ENCODE data around the gene BMP6.

DNA sequence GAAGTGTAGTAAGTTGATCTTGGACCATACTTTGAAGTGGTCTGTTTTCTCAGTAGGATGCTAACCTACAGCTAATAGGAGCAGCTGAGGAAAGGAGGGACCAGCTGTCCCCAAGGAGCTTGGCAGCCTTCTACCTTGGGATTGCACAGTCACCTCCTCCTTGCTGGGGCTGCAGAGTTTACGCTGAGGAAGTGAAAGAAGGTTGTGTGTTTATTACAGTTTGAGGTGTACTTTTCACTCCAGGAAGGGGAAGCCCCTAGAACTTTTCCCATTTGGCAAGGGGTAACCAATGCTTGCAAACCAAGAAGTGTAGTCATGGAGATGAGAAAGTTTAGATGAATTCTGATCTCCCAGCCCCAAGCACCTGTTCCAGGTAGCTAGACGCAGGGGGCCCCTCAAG lies 58.8 kb downstream of the BMP6 start:
- TF ChIP-seq POLR2A (IDR thresholded peaks at IDR 0.05; ENCODE audit: borderline replicate concordance, extremely low read depth, insufficient read depth, insufficient read length) (no peak), EZH2 (IDR thresholded peaks at IDR 0.05) (no peak), POLR2AphosphoS5 (IDR thresholded peaks at IDR 0.05; ENCODE audit: low read depth, low read length) (no peak), RAD21 (IDR thresholded peaks at IDR 0.05; ENCODE audit: low read depth) (no peak), ZNF274 (IDR thresholded peaks at IDR 0.05; ENCODE audit: low read depth, low read length) (no peak), CEBPB (IDR thresholded peaks at IDR 0.05; ENCODE audit: low read depth) (no peak), YY1 (IDR thresholded peaks at IDR 0.05; ENCODE audit: extremely low read depth, insufficient replicate concordance, low read depth, low read length) (no peak), EZH2phosphoT487 (IDR thresholded peaks at IDR 0.05; ENCODE audit: borderline replicate concordance) (no peak), FOSL1 (IDR thresholded peaks at IDR 0.05; ENCODE audit: low read depth) (no peak)
- TF ChIP-seq, protein P1, sequence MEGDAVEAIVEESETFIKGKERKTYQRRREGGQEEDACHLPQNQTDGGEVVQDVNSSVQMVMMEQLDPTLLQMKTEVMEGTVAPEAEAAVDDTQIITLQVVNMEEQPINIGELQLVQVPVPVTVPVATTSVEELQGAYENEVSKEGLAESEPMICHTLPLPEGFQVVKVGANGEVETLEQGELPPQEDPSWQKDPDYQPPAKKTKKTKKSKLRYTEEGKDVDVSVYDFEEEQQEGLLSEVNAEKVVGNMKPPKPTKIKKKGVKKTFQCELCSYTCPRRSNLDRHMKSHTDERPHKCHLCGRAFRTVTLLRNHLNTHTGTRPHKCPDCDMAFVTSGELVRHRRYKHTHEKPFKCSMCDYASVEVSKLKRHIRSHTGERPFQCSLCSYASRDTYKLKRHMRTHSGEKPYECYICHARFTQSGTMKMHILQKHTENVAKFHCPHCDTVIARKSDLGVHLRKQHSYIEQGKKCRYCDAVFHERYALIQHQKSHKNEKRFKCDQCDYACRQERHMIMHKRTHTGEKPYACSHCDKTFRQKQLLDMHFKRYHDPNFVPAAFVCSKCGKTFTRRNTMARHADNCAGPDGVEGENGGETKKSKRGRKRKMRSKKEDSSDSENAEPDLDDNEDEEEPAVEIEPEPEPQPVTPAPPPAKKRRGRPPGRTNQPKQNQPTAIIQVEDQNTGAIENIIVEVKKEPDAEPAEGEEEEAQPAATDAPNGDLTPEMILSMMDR (IDR thresholded peaks at IDR 0.05 in 2 of 3, conservative IDR thresholded peaks at IDR 0.05 in 1 of 3; ENCODE audit: borderline replicate concordance in 1 of 3, insufficient read depth in 1 of 3, low read depth in 2 of 3, low read length in 2 of 3), result no peak
- TF ChIP-seq, protein P2, sequence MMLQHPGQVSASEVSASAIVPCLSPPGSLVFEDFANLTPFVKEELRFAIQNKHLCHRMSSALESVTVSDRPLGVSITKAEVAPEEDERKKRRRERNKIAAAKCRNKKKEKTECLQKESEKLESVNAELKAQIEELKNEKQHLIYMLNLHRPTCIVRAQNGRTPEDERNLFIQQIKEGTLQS (IDR thresholded peaks at IDR 0.05), result no peak
- TF ChIP-seq, protein P3, sequence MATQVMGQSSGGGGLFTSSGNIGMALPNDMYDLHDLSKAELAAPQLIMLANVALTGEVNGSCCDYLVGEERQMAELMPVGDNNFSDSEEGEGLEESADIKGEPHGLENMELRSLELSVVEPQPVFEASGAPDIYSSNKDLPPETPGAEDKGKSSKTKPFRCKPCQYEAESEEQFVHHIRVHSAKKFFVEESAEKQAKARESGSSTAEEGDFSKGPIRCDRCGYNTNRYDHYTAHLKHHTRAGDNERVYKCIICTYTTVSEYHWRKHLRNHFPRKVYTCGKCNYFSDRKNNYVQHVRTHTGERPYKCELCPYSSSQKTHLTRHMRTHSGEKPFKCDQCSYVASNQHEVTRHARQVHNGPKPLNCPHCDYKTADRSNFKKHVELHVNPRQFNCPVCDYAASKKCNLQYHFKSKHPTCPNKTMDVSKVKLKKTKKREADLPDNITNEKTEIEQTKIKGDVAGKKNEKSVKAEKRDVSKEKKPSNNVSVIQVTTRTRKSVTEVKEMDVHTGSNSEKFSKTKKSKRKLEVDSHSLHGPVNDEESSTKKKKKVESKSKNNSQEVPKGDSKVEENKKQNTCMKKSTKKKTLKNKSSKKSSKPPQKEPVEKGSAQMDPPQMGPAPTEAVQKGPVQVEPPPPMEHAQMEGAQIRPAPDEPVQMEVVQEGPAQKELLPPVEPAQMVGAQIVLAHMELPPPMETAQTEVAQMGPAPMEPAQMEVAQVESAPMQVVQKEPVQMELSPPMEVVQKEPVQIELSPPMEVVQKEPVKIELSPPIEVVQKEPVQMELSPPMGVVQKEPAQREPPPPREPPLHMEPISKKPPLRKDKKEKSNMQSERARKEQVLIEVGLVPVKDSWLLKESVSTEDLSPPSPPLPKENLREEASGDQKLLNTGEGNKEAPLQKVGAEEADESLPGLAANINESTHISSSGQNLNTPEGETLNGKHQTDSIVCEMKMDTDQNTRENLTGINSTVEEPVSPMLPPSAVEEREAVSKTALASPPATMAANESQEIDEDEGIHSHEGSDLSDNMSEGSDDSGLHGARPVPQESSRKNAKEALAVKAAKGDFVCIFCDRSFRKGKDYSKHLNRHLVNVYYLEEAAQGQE (IDR thresholded peaks at IDR 0.05; ENCODE audit: low read depth), result no peak

All from HCT116 (cell line).